Tibial artery (tissue), 4 donors: ENCODE results near the gene IMMP2L.

Source experiments
- DNase-seq, 2 donors: peaks; one replicate each; pipeline ENCODE4 v3.0.0-alpha.2; 2019
- H3K27ac ChIP-seq, 2 donors: fragments of 200-600 bp; sonication (generic) in 1 of 2; 1 replicate in 1 of 2; 2 replicates in 1 of 2; pipeline ENCODE4 v1.5.1; 2018 to 2019; ENCODE audit warnings: mild to moderate bottlenecking in 1 of 2
- H3K27me3 ChIP-seq, 2 donors: fragments of 200-600 bp; sonication (generic) in 1 of 2; one replicate each; pipeline versions ENCODE4 v1.5.1 to v1.6.0; 2016 to 2019
- H3K36me3 ChIP-seq, 3 donors: fragments of 200-600 bp; sonication (generic) in 2 of 3; one replicate each; pipeline ENCODE4 v1.5.1; 2016 to 2019; ENCODE audit warnings: mild to moderate bottlenecking in 2 of 3
- H3K4me1 ChIP-seq, 4 donors: fragments of 200-600 bp; sonication (generic) in 2 of 4; 1 replicate in 3 of 4; 2 replicates in 1 of 4; pipeline ENCODE4 v1.5.1; 2016 to 2019
- H3K4me3 ChIP-seq, 2 donors: fragments of 200-600 bp; sonication (generic) in 1 of 2; 1 replicate in 1 of 2; 2 replicates in 1 of 2; pipeline ENCODE4 v1.5.1; 2018 to 2019; ENCODE audit warnings: mild to moderate bottlenecking in 2 of 2
- H3K9me3 ChIP-seq, 3 donors: fragments of 200-600 bp; sonication (generic) in 1 of 3; one replicate each; pipeline ENCODE4 v1.5.1; 2016 to 2019
- intact Hi-C: fragments of 100-400 bp; cut with DNase I; formaldehyde crosslinking; loops from one replicate; pipeline ENCODE4 v1.15.0; 2023; ENCODE audit warnings: low total_unique reads
- TF ChIP-seq, protein P1 (sequence below), 2 experiments: fragments of 200-600 bp in 1 of 2; fragments of 450-650 bp in 1 of 2; IDR thresholded peaks; one replicate each; pipeline ENCODE4 v1.5.1; 2017 to 2019; ENCODE audit warnings: antibody characterized with exemption in 2 of 2, mild to moderate bottlenecking in 1 of 2, moderate library complexity in 1 of 2

IMMP2L gene

DNA sequence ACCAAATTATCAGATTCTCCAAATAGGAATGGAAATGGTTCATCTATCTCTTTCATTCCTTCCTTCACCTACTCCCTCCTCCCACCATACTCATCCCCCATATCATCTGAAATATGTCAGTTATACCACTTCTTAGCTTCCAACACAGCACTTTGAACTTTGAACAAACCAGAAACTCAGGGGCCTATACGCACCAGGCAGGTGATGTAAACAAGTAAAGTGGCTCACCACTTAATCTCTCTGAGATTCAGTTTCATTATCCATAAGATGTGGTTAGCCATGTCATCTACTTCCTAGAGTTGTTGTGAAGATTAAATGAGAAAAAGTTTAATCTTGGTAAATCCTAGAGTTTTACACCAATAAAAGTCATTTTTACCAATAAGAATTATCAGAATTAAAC lies 537.3 kb downstream of the IMMP2L start:
- Histone ChIP-seq H3K36me3 (peaks cover 0 to 4% (median 0%) of the 10 kb centered on the region in 3 donors), H3K4me3 (no peak overlapping the region), H3K9me3 (no peaks in the 10 kb centered on the region), H3K27me3 (no peaks in the 10 kb centered on the region), H3K27ac (no peak overlapping the region), H3K4me1 (peaks cover 0 to 15% (median 9%) of the 10 kb centered on the region in 4 donors)
- TF ChIP-seq, protein P1, sequence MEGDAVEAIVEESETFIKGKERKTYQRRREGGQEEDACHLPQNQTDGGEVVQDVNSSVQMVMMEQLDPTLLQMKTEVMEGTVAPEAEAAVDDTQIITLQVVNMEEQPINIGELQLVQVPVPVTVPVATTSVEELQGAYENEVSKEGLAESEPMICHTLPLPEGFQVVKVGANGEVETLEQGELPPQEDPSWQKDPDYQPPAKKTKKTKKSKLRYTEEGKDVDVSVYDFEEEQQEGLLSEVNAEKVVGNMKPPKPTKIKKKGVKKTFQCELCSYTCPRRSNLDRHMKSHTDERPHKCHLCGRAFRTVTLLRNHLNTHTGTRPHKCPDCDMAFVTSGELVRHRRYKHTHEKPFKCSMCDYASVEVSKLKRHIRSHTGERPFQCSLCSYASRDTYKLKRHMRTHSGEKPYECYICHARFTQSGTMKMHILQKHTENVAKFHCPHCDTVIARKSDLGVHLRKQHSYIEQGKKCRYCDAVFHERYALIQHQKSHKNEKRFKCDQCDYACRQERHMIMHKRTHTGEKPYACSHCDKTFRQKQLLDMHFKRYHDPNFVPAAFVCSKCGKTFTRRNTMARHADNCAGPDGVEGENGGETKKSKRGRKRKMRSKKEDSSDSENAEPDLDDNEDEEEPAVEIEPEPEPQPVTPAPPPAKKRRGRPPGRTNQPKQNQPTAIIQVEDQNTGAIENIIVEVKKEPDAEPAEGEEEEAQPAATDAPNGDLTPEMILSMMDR (IDR thresholded peaks at IDR 0.05) = no peak
- intact Hi-C loops = no loop called here
- no peak for DNase-seq

DNA sequence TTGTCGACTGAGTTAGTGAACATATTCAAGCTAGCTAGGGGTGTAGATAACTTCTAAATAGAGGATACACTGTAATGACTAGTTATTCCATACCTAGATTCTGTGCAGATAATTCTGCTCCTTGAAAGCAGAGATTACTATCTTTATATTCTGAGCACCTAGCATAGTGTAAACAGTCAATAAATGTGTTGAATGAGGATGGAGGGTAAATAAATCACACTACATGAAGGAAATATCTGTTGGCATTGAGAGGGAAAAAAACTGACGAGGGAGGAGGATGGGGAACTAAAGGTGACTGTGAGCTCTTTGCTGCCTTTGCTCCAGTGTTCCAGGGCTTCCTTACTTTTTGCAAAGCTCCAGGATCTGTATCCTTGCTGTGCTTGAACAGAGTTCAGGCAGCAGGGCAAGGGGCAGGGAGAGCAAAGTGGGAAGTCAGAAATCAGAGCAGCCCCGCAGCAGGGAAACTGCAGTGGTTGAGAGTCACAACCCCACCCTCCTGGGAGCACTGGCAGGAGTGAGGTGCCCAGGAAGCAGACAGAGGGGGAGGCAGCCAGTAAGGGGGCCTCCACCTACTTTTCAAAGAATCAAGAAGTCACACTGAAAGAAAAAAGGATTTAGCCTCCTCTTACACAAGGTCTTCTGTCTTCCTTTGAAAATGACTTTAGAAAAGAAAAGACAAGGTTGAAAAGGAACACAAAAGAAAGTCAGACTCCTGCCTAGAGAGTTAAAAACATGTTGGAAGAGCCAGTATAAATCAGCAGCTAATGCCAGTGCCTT lies 543.1 kb downstream of the IMMP2L start:
- H3K4me1 ChIP-seq = peaks cover 0 to 6% (median 0%) of the 10 kb centered on the region in 4 donors
- no peak overlapping the region for H3K27ac ChIP-seq
- no peak overlapping the region for H3K4me3 ChIP-seq
- TF ChIP-seq, protein P1 (IDR thresholded peaks at IDR 0.05) = no peak
- H3K9me3 ChIP-seq = no peaks in the 10 kb centered on the region
- H3K36me3 ChIP-seq = peaks cover 0 to 4% (median 0%) of the 10 kb centered on the region in 3 donors
- intact Hi-C loops = no loop called here
- H3K27me3 ChIP-seq = no peaks in the 10 kb centered on the region
- no peak for DNase-seq

DNA sequence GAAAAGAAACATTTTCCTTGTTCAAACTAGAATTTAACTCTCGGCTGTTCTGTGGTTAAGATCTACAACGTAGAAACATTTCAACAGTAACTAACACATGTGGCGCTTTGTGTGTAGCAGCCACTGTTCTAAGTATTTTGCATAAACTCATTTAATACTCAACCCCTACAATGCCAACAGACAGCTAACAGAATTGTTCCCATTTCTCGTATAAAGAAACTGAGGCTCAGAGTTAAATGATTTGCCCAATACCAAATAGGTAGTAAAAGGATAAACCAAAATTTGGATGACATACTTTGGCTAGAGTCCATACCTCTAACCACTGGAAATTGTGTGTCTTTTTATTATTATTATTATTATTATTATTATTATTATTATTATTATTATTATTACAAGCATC lies 543.8 kb downstream of the IMMP2L start:
- no peak overlapping the region for H3K4me3 ChIP-seq
- H3K36me3 ChIP-seq = peaks cover 0 to 4% (median 0%) of the 10 kb centered on the region in 3 donors
- DNase-seq = no peak
- no peaks in the 10 kb centered on the region for H3K27me3 ChIP-seq
- intact Hi-C loops = no loop called here
- TF ChIP-seq, protein P1 (IDR thresholded peaks at IDR 0.05) = no peak
- no peak overlapping the region for H3K27ac ChIP-seq
- H3K4me1 ChIP-seq = peaks cover 0 to 10% (median 0%) of the 10 kb centered on the region in 4 donors
- no peaks in the 10 kb centered on the region for H3K9me3 ChIP-seq

DNA sequence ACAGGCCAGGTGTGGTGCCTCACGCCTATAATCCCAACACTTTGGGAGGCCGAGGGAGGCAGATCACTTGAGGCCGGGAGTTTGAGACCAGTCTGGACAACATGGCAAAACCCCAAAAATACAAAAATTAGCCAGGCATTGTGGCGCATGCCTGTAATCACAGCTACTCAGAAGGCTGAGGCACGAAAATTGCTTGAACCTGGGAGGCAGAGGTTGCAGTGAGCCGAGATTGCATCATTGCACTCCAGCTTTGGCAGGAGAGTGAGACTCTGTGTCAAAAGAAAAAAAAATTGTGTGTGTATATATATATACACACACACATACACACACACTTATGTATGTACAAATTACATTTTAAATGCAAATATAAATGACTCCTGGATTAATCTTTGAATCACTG lies 548.2 kb downstream of the IMMP2L start:
- DNase-seq = no peak
- TF ChIP-seq, protein P1 (IDR thresholded peaks at IDR 0.05) = no peak
- no peak overlapping the region for H3K27ac ChIP-seq
- no peaks in the 10 kb centered on the region for H3K9me3 ChIP-seq
- intact Hi-C loops = no loop called here
- H3K4me1 ChIP-seq = peaks cover 0 to 7% (median 2%) of the 10 kb centered on the region in 4 donors
- no peaks in the 10 kb centered on the region for H3K36me3 ChIP-seq
- no peaks in the 10 kb centered on the region for H3K27me3 ChIP-seq
- H3K4me3 ChIP-seq = no peak overlapping the region

DNA sequence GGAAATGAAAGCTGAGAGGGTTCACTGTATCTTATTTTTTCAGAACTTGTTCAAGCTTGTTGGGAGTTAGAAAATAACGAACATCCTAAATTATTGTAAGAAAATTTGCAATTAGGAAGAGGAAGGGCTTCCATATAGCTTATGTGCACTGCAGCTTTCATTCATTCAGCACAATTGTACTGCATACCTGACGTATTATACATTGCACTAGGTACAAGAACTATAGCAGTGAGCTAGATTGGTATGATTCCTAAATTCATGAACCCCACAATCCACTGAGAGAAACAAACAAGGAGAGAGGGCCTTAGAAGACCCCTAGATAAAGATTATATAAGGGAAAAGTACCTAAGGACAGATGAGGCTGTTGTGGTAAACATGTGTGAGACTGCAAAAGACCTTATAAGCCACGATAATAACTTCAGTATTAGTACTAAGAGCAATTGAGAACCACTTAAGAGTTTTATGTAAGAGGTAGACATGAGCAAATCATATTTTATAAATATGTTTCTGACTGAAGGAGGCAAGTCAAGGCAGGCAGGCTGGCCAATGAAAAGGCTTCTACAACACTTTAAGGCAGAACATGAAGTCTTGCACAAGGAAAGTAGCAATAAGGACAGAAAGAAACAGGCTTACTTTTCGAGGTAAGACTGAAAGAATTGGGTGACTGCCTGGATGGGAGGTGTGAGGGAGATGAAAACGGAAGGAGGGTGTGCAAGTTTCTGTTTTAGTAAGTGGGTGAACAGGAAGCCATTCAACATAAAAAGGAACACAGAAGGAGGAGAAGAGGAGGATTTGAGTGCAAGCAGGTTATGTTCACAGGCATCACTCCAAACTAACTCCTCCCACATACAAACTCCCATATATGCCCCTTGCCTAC lies 549.3 kb downstream of the IMMP2L start:
- no peak for DNase-seq
- TF ChIP-seq, protein P1 (IDR thresholded peaks at IDR 0.05) = no peak
- Histone ChIP-seq H3K4me1 (peaks cover 0 to 5% (median 2%) of the 10 kb centered on the region in 4 donors), H3K27ac (no peak overlapping the region), H3K27me3 (no peaks in the 10 kb centered on the region), H3K36me3 (no peaks in the 10 kb centered on the region), H3K4me3 (no peak overlapping the region), H3K9me3 (no peaks in the 10 kb centered on the region)
- intact Hi-C loops = no loop called here
